Stimulated activated CD4-positive, alpha-beta T cell treated with anti-CD3 and anti-CD28 coated beads, Interleukin-15, amount 100 ng/mL, for 1 hour (primary cell): ENCODE data around the gene PPP2R5C.
"Not testable (repeated sequence)": the region's sequence is repeated elsewhere in the genome, so short reads cannot be mapped to it uniquely, and the experiment has no call there.

ENCODE experiments used
- DNase-seq, 2 donors: peaks; one replicate each; pipeline ENCODE4 v3.0.0-alpha.2; 2020; ENCODE audit warnings: low read depth in 1 of 2, low spot score in 1 of 2

PPP2R5C gene

DNA sequence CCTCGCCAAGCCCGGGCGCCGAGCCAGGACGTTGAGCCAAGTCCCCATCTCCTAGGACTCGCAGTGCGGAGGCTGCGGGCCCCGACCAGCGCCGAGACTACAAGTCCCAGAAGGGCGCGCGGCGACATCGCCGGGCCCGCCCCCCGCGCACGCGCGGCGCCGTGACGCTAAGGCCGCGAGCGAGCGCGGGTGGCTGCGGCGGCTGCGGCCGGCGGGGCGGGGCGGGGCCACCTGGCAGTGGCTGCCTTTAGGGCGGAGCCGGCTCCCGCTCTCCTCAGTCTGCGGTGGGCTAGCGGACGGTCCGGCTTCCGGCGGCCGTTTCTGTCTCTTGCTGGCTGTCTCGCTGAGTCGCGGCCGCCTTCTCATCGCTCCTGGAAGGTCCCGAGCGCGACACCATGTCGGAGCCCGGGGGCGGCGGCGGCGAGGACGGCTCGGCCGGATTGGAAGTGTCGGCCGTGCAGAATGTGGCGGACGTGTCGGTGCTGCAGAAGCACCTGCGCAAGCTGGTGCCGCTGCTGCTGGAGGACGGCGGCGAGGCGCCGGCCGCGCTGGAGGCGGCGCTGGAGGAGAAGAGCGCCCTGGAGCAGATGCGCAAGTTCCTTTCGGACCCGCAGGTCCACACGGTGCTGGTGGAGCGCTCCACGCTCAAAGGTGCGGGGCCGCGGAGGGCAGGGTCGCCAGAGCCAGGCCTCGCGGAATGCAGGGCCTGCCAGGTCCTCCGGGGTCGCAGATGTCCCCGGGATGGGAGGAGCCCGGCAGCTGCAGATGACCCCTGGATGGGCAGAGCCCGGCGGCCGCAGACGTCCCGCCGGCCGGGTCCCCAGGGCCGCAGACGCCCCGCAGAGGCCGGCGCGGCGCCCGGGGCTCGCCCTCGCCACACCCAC, 203.0 kb downstream of the PPP2R5C start, which contains the start of gene DYNC1H1:
Gene DYNC1H1, plus strand, starts transcription at position 277 of the 884 bp plus-strand sequence. Its CDS starts 119 bp downstream, at position 396.
- DNase-seq = peak; percentile 78 to 86

DNA sequence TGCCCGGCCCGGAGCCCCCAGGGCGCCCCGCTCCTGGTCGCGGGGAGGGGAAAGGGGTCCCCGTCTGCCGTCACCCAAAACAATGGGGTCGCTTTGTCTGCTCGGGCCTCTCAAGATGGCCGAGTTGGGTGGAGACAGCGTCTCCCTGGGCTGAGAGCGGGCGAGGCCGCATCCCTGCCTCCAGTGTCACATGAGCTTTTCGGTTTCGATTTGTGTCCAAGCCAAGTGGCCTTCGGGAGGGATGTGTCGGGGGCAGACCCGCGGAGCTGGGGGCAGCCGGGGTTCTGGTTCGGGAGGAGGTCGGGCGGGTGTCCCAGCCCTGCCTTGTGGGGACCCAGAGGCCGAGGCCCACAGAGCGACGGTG, 203.7 kb downstream of the PPP2R5C start:
- DNase-seq = peak; percentile 26 to 35

DNA sequence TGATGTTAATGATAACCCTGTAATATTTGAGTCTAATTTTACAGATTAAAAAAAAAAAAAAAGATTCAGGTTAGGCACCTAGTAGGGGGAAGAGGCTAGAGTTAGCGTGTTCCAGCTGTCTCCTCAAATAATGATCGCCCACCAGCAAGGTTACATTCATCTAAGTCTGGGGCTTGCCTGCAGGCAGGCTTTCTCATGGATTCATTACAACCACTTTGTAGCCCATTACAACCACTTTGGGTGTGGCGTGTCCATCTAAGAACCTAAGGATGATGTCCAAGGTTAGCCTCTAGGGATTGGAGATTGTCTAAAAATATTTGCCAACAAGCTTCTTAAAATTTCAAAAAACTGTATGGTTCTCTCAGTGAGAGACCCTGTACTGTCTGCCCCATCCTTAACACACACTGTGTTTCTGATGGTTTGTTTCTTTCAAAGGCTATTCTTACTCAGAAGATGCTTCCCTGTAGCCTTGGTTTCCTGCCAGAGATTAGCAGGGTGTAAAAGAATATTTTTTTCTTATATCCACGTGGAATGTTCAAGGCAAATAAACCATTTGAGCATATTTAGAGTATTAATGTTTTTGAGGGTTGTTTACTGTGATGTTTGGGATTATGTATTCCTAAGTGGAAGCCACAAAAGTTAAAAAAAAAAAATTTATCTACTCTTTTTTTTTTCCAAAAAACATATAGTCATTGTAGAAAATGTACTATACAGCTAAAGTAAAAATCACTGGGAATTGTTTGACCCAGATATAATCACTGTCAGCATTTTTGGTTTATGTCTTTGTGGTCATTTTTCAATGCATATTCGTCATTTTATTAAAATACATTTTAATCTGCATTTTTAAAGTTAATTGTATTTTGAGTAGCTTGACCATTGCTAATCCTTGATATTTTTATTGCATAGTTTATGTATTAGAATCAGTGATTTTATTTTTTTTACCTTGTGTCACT, 204.5 kb downstream of the PPP2R5C start:
- DNase-seq = no peak

DNA sequence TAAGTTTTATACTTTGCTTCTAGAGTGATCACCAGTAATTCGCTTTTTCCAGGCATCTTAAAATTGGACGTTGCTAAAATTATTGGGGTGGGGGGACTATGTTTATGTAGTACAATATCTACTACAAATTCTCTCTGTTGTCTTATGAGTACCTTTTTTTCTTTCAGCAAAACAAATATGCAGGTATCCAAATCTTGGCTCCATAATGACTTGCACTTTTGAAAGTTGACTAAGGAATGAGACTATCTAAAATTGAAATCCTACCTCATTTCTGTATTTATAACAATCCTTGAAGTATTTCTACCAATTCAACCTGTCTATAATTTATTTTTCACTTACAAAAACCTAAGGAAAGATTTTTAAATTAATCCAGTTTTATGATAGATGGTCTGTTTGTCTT, 205.2 kb downstream of the PPP2R5C start:
- no peak for DNase-seq

DNA sequence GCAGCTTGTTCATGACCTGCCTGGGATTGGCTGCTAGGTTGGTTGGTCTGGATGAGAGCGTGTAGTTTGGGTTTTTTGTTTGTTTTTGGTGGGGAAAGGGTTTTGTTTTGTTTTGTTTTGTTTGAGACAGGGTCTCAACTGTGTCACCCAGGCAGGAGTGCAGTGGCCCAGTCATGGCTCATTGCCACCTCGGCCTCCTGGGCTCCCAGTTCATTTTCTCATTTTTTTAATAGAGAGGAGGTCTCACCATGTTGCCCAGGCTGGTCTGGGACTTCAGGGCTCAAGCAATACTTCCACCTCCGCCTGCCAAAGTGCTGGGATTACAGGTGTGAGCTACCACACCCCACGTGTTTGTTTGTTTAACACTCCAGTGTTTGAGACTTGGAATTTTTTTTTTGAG, 206.7 kb downstream of the PPP2R5C start:
- DNase-seq = no peak

DNA sequence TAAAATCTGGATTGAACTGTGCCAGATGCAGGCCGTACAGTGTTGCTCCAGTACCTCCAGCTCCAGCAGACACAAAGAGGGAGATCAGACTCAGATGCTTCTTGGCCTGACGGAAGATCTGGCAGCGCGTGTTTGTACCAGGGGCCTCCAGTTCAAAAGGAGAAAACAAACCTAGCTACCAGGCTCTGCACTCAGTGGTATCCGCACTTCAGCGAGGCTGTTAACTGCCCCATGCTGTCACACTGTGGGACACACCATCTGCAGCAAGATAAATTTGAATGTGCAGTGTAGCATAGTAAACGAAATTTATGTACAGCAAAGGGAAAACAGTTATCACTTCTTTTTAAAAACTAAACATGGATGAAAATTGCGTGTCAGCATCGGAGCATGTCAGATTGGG, 208.0 kb downstream of the PPP2R5C start:
- no peak for DNase-seq

DNA sequence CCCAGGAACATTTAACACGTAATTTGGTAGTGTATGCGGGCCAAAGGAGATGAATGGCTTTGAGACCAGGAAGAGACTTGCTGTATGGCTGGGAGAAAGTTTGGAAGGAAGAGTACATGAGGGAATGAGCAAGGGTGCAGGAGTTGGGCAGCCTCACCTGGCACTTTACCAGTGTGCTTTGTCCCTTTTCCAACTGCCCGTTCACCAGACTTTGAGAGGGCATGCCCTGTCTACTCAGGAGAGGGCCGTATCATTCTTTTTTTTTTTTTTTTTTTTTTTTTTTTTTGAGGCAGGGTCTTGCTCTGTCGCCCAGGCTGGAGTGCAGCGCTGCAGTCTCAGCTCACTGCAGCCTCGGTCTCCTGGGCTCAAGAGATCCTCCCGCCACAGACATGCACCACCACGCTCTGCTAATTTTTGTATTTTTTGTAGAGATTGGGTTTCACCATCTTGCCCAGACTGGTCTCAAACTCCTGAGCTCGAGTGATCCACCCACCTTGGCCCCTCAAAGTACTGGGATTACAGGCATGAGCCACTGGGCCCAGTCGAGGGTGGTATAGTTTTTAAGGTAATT, 209.4 kb downstream of the PPP2R5C start:
- DNase-seq = no peak

DNA sequence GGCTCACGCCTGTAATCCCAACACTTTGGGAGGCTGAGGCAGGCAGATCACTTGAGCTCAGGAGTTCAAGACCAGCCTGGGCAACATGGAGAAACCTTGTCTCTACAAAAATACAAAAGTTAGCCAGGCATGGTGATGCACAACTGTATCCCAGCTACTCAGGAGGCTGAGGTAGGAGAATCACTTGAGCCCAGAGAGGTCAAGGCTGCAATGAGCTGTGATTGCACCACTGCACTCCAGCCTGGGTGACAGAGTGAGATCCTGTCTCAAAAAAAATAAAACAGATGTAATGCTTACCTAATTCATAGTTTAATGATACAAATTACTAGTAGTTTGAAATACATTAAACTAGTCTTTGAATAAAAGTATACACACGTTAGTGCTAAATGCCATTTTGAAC, 209.9 kb downstream of the PPP2R5C start:
- DNase-seq = not testable (repeated sequence)

DNA sequence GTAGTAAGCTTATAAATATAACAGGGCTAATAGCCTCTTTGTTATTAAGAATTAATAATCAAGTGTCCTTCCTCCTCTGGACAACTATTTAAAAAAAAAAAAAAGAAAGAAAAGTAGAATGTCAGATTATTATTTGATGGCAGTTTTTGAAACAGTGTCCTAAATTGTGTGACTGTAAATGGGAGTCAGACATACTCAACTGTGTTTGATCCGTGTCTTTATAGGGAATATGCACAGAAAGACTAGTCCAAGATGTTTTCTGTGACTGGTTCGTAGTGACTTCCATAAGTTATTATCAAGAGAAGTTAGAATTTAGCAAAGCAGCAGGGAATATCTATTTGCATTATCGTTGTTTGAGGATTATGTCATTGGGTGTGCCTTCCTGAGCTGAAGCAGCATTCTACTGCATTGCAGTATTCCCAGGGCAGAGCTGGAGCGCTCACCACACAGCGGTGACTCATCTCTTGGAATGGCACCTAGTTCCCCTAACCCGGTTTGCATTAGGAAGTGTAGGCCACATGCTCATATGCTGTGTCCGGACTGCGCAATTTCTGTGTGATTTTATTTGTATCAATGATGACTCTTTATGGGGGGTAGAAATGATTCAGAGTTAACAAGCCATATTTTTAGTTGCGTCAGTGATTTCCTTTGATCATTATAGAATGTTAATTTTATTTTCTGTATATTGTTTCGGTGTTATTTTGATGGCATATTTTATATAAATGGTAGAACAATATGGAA, 210.8 kb downstream of the PPP2R5C start:
- DNase-seq = no peak

DNA sequence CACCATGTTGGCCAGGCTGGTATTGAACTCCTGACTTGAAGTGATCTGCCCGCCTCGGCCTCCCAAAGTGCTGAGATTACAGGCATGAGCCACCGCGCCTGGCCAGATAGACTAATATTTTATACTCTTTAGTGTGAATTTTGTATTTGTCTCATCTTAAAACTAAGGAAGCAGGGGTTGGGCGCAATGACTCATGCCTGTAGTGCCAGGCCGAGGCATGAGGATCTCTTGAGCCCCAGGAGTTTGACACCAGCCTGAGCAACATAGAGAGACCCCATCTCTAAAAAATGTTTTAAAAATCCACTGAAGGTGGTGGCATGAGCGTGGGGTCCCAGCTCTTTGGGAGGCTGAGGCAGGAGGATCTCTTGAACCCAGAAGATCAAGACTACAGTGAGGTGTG, 211.8 kb downstream of the PPP2R5C start:
- DNase-seq = no peak

DNA sequence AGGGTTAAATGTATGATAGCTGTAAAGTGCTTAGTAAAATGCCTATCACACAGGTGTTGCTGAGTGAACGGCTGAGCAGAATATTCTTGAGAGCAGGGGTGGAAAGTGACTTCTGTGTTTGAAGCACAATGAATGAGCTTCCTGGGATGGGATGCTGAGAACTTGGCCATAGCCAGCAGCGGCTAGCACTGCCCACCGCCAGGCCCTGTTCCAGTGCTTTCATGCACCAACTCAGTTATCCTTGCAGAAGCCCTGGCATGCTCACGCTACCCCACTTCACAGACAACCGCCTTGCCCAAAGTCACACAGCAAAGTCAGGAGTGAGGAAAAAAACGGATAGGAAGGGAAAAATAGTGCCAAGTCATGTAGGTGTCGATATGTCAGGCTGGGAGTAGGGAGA, 213.7 kb downstream of the PPP2R5C start:
- no peak for DNase-seq
